ENCODE results near the gene KCTD21.
"Not testable (repeated sequence)": the region's sequence is repeated elsewhere in the genome, so short reads cannot be mapped to it uniquely, and the experiment has no call there.

KCTD21 gene

GRCh38 chr11:78188286-78189173, at the start of gene KCTD21, which contains the start of gene USP35:
KCTD21 (minus strand) TSS chr11:78188626; CDS start chr11:78174554, 14,072 bp downstream.
USP35 (plus strand) TSS chr11:78188919; CDS start chr11:78196246, 7,327 bp downstream.
- ChIA-PET POLR2A (interaction anchor here (0.5 to 1.5 kb wide), 7 partner anchors 24 to 230 kb away, joined by 3 to 5 read pairs (median 3); partner anchors contain the start of gene ALG8), CTCF (interaction anchor here (1.5 to 4.2 kb wide), 3 partner anchors 9 to 376 kb away, joined by 3 to 19 read pairs (median 6); no protein-coding TSS in a partner anchor)
- no peak for TF ChIP-seq CTCF (IDR thresholded peaks at IDR 0.05; ENCODE audit: insufficient read depth, low read length, missing control alignments)

GRCh38 chr11:78237293-78238046, 49.0 kb upstream of the KCTD21 start:
- H3K4me3 ChIP-seq (ENCODE audit: low read depth, low read length), result no peak overlapping the region
- TF ChIP-seq CTCF (IDR thresholded peaks at IDR 0.05; ENCODE audit: insufficient read depth, low read length, missing control alignments), result no peak
- POLR2A ChIA-PET, result no interaction called here
- CTCF ChIA-PET, result interaction anchor here (1.1 kb wide), 1 partner anchor 9 kb away, joined by 6 read pairs; no protein-coding TSS in a partner anchor
- no peak for DNase-seq (ENCODE audit: low read depth, low spot score)

More at GRCh38 chr11:78188286-78189173, at the start of gene KCTD21, which contains the start of gene USP35:
- peak; percentile 59 for DNase-seq (ENCODE audit: low read depth, low spot score)
- H3K4me3 ChIP-seq (ENCODE audit: low read depth, low read length), result peak within 1 kb of the TSS; percentile 96

- ChIA-PET POLR2A (no interaction called here), CTCF (interaction anchor here (1.0 to 1.3 kb wide), 2 partner anchors 14 to 331 kb away, joined by 3 to 4 read pairs; no protein-coding TSS in a partner anchor)
- DNase-seq (ENCODE audit: low read depth, low spot score), result no peak
- H3K4me3 ChIP-seq (ENCODE audit: low read depth, low read length), result no peak overlapping the region
- no peak for TF ChIP-seq CTCF (IDR thresholded peaks at IDR 0.05; ENCODE audit: insufficient read depth, low read length, missing control alignments)
Measured at GRCh38 chr11:78234006-78234405, 45.6 kb upstream of the KCTD21 start.

GRCh38 chr11:78233046-78233445, 44.6 kb upstream of the KCTD21 start:
- DNase-seq (ENCODE audit: low read depth, low spot score); H3K4me3 ChIP-seq (ENCODE audit: low read depth, low read length); POLR2A ChIA-PET: not testable (repeated sequence)
- CTCF ChIA-PET, result interaction anchor here (2.1 kb wide), 1 partner anchor 331 kb away, joined by 9 read pairs; no protein-coding TSS in a partner anchor

GRCh38 chr11:78231962-78232501, 43.6 kb upstream of the KCTD21 start:
- no peak for TF ChIP-seq CTCF (IDR thresholded peaks at IDR 0.05; ENCODE audit: insufficient read depth, low read length, missing control alignments)
- CTCF ChIA-PET, result interaction anchor here (1.1 to 2.1 kb wide), 2 partner anchors 332 to 334 kb away, joined by 4 to 9 read pairs; no protein-coding TSS in a partner anchor
- H3K4me3 ChIP-seq (ENCODE audit: low read depth, low read length), result no peak overlapping the region
- no peak for DNase-seq (ENCODE audit: low read depth, low spot score)
- POLR2A ChIA-PET, result interaction anchor here (0.7 kb wide), 1 partner anchor 9 kb away, joined by 3 read pairs; no protein-coding TSS in a partner anchor

GRCh38 chr11:78230161-78230877, 41.9 kb upstream of the KCTD21 start:
- DNase-seq (ENCODE audit: low read depth, low spot score), result no peak
- CTCF ChIA-PET, result interaction anchor here (1.7 to 3.8 kb wide), 3 partner anchors 10 to 335 kb away, joined by 5 to 96 read pairs (median 8); no protein-coding TSS in a partner anchor

More at GRCh38 chr11:78230161-78230877, 41.9 kb upstream of the KCTD21 start:
- POLR2A ChIA-PET, result no interaction called here
- no peak for TF ChIP-seq CTCF (IDR thresholded peaks at IDR 0.05; ENCODE audit: insufficient read depth, low read length, missing control alignments)
- no peak overlapping the region for H3K4me3 ChIP-seq (ENCODE audit: low read depth, low read length)

Measured in AG04449 (cell line).